Measurements from ENCODE around the gene ARHGAP15.

- TF ChIP-seq FOXM1 (IDR thresholded peaks at IDR 0.05; ENCODE audit: borderline replicate concordance) (no peak), SUZ12 (IDR thresholded peaks at IDR 0.05) (no peak), ELF4 (IDR thresholded peaks at IDR 0.05) (no peak), ZNF384 (IDR thresholded peaks at IDR 0.05) (no peak), SP1 (IDR thresholded peaks at IDR 0.05) (no peak), FOXA1 (IDR thresholded peaks at IDR 0.05) (no peak), CTBP1 (IDR thresholded peaks at IDR 0.05; ENCODE audit: borderline replicate concordance) (no peak), BHLHE40 (IDR thresholded peaks at IDR 0.05; ENCODE audit: borderline replicate concordance) (no peak), ARNT (IDR thresholded peaks at IDR 0.05) (no peak)
Measured at GRCh38 chr2:143744114-143744513, 614.9 kb downstream of the ARHGAP15 start.

Data from HEK293T (cell line).